ENCODE measurements around the gene THOC6.

THOC6 gene

DNA sequence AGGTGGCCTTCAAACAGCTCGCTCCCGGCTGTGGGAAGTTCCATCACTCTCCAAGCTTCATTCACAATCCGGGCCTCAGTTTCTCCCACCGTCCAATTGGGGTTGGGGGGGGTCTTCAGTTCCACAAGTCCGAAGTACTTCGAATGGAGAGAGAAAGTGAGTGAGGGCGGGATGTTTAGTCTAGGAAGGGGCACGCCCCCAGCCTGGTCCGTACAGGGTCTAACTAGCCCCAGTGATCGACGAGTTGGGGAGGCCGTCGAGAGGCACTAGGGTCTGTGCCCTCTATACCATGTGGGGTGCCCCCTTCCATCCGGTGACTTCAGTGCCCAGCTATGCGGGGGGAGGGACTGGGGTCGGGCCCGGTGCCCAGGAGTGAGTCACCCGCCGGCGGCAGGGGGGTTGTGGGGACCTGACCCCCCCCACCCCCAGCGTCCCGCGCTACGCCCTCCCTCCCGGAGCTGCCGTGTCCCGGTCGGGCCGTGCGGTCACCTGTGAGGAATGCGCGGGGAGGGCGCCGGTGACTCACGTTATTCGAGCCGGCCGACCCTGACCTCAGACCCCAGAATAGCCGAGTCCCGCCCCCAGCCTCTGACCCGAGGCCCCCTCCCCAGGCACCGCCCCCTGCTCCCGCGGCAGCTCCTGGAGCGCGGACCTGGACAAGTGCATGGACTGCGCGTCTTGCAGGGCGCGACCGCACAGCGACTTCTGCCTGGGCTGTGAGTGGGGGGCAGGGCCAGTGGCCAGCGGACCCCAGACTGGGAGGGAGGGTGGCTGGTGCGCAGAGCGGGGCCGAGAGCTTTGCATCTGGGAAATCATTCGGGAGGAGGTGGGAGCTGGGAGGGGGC lies 3.0 kb upstream of the THOC6 start:
- H3K9ac ChIP-seq = peak overlapping the region; percentile 48; the same call in 1 of the 2 replicates
- peaks cover 7% of the 10 kb centered on the region for H3K27me3 ChIP-seq (ENCODE audit: insufficient read depth, low read depth)
- peak overlapping the region; percentile 99 for H3K4me2 ChIP-seq
- no peaks in the 10 kb centered on the region for H3K36me3 ChIP-seq (ENCODE audit: insufficient read depth)
- H3K4me1 ChIP-seq (ENCODE audit: low read depth, poor library complexity, severe bottlenecking) = peaks cover 44% of the 10 kb centered on the region
- peak overlapping the region; percentile 98 for H2AFZ ChIP-seq (ENCODE audit: low read depth)
- TF ChIP-seq, protein P1, sequence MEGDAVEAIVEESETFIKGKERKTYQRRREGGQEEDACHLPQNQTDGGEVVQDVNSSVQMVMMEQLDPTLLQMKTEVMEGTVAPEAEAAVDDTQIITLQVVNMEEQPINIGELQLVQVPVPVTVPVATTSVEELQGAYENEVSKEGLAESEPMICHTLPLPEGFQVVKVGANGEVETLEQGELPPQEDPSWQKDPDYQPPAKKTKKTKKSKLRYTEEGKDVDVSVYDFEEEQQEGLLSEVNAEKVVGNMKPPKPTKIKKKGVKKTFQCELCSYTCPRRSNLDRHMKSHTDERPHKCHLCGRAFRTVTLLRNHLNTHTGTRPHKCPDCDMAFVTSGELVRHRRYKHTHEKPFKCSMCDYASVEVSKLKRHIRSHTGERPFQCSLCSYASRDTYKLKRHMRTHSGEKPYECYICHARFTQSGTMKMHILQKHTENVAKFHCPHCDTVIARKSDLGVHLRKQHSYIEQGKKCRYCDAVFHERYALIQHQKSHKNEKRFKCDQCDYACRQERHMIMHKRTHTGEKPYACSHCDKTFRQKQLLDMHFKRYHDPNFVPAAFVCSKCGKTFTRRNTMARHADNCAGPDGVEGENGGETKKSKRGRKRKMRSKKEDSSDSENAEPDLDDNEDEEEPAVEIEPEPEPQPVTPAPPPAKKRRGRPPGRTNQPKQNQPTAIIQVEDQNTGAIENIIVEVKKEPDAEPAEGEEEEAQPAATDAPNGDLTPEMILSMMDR (conservative IDR thresholded peaks at IDR 0.05; ENCODE audit: low read depth, low read length) = no peak
- no peaks in the 10 kb centered on the region for H3K79me2 ChIP-seq (ENCODE audit: insufficient read depth, low read depth)
- no peaks in the 10 kb centered on the region for H4K20me1 ChIP-seq (ENCODE audit: insufficient read depth)
- H3K27ac ChIP-seq = no peak overlapping the region
- no peak overlapping the region for H3K4me3 ChIP-seq (IDR thresholded peaks at IDR 0.05; ENCODE audit: insufficient read depth, low read depth, low read length)

DNA sequence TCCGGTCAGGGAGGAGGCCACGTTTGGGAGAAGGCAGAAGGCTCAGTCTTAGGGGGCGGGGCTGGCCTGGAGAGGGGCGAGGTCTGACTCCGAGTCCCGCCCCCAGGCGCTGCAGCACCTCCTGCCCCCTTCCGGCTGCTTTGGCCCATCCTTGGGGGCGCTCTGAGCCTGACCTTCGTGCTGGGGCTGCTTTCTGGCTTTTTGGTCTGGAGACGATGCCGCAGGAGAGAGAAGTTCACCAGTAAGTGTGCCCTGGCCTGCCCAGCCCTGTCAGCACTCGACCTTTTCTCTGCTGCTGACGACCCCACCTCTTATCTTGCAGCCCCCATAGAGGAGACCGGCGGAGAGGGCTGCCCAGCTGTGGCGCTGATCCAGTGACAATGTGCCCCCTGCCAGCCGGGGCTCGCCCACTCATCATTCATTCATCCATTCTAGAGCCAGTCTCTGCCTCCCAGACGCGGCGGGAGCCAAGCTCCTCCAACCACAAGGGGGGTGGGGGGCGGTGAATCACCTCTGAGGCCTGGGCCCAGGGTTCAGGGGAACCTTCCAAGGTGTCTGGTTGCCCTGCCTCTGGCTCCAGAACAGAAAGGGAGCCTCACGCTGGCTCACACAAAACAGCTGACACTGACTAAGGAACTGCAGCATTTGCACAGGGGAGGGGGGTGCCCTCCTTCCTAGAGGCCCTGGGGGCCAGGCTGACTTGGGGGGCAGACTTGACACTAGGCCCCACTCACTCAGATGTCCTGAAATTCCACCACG lies 2.2 kb upstream of the THOC6 start:
- Histone ChIP-seq H3K9ac (no peak overlapping the region), H3K4me3 (IDR thresholded peaks at IDR 0.05; ENCODE audit: insufficient read depth, low read depth, low read length) (no peak overlapping the region), H3K27ac (no peak overlapping the region), H3K4me2 (peak overlapping the region; percentile 99), H4K20me1 (ENCODE audit: insufficient read depth) (no peaks in the 10 kb centered on the region), H3K27me3 (ENCODE audit: insufficient read depth, low read depth) (peaks cover 6% of the 10 kb centered on the region; the same call in 1 of the 2 replicates), H3K4me1 (ENCODE audit: low read depth, poor library complexity, severe bottlenecking) (peaks cover 44% of the 10 kb centered on the region), H3K79me2 (ENCODE audit: insufficient read depth, low read depth) (no peaks in the 10 kb centered on the region), H3K36me3 (ENCODE audit: insufficient read depth) (no peaks in the 10 kb centered on the region), H2AFZ (ENCODE audit: low read depth) (peak overlapping the region; percentile 98; the same call in 1 of the 2 replicates)
- TF ChIP-seq, protein P1 (conservative IDR thresholded peaks at IDR 0.05; ENCODE audit: low read depth, low read length) = 0 out of 2 replicates have a peak, but pooled peaks have one; percentile 18

DNA sequence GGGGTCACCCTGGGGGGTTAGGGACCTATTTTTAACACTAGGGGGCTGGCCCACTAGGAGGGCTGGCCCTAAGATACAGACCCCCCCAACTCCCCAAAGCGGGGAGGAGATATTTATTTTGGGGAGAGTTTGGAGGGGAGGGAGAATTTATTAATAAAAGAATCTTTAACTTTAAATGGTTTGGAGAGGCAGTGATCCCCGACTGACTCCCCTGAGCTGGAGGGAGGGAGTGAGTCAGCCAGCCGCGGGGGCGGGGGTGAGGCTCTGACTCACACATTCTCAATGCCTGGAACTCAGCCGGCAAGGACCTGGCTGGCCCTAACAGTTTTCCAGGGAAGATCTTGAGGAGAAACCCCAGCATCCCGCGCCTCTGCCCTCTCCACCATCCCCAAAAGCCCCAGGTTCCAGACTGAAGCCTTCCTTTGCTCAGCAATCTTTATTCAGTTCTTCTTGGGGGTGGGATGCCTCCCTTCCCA lies 1.6 kb upstream of the THOC6 start:
- H3K4me3 ChIP-seq (IDR thresholded peaks at IDR 0.05; ENCODE audit: insufficient read depth, low read depth, low read length) = no peak overlapping the region
- TF ChIP-seq, protein P1 (conservative IDR thresholded peaks at IDR 0.05; ENCODE audit: low read depth, low read length) = no peak
- no peak overlapping the region for H3K27ac ChIP-seq
- no peaks in the 10 kb centered on the region for H3K36me3 ChIP-seq (ENCODE audit: insufficient read depth)
- H3K27me3 ChIP-seq (ENCODE audit: insufficient read depth, low read depth) = peaks cover 6% of the 10 kb centered on the region; the same call in 1 of the 2 replicates
- H2AFZ ChIP-seq (ENCODE audit: low read depth) = no peak overlapping the region
- H3K4me1 ChIP-seq (ENCODE audit: low read depth, poor library complexity, severe bottlenecking) = peaks cover 45% of the 10 kb centered on the region
- H3K4me2 ChIP-seq = peak overlapping the region; percentile 99
- H3K79me2 ChIP-seq (ENCODE audit: insufficient read depth, low read depth) = no peaks in the 10 kb centered on the region
- no peak overlapping the region for H3K9ac ChIP-seq
- no peaks in the 10 kb centered on the region for H4K20me1 ChIP-seq (ENCODE audit: insufficient read depth)

DNA sequence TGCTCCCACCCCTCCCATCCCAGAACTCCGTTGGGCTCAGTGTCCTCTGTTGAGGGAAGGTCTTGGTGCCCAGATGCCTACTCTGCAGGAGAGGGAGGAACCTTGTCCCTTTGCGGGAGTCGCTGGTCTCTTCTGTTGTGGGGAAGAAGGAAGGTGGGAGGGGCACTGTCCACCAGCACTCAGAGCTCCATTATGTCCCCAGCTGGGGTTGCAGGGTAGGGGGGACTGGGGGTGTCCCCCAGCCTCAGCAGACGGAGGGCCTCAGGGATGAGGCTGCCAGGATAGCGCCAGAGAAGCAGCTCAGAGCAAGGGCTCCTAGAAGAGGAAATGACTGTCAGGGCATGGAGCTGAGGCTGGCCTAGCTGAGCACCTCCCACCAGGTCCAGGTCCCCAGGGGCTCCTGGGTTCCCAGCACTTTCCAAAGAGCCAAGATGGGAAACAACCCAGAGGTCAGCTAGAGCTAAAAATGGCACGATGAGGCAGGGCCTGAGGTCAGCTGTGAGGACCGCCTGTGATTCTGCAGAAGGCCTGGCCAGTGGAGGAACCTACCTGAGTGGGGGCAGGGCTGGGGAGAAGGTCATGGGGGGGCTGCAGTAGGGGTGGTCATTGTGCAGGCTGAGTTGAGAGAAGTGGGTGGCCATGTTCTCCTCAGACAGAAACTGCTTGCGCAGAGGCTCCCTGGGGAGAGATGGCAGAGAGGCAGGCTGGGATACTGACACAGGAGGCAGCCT lies 986 bp upstream of the THOC6 start:
- Histone ChIP-seq H3K27me3 (ENCODE audit: insufficient read depth, low read depth) (peaks cover 6% of the 10 kb centered on the region; the same call in 1 of the 2 replicates), H2AFZ (ENCODE audit: low read depth) (no peak overlapping the region), H3K9ac (no peak overlapping the region), H3K36me3 (ENCODE audit: insufficient read depth) (no peaks in the 10 kb centered on the region), H4K20me1 (ENCODE audit: insufficient read depth) (no peaks in the 10 kb centered on the region), H3K27ac (no peak overlapping the region), H3K4me1 (ENCODE audit: low read depth, poor library complexity, severe bottlenecking) (peaks cover 51% of the 10 kb centered on the region), H3K4me3 (IDR thresholded peaks at IDR 0.05; ENCODE audit: insufficient read depth, low read depth, low read length) (no peak overlapping the region), H3K4me2 (peak overlapping the region; percentile 79), H3K79me2 (ENCODE audit: insufficient read depth, low read depth) (no peaks in the 10 kb centered on the region)
- TF ChIP-seq, protein P1 (conservative IDR thresholded peaks at IDR 0.05; ENCODE audit: low read depth, low read length) = no peak

All from KMS-11 (cell line).